Keratinocyte (primary cell): ENCODE data around the gene CYP2R1.

Source experiments
- EZH2 ChIP-seq: IDR thresholded peaks from one replicate; pipeline ENCODE4 v1.6.1; 2012; ENCODE audit warnings: inconsistent platforms, mild to moderate bottlenecking, low read length, moderate library complexity
- TF ChIP-seq, protein P1 (sequence below), 3 experiments: IDR thresholded peaks in 1 of 3; conservative IDR thresholded peaks in 1 of 3; optimal IDR thresholded peaks in 1 of 3; 2 replicates in 2 of 3; 3 replicates in 1 of 3; pipeline versions ENCODE3 to v1.5.1; 2011; ENCODE audit warnings: low read length in 3 of 3, mild to moderate bottlenecking in 3 of 3, moderate library complexity in 2 of 3, control low read depth in 1 of 3, inconsistent platforms in 1 of 3; ENCODE audit not compliant: insufficient read depth in 2 of 3; ENCODE audit errors: extremely low read depth in 1 of 3

DNA sequence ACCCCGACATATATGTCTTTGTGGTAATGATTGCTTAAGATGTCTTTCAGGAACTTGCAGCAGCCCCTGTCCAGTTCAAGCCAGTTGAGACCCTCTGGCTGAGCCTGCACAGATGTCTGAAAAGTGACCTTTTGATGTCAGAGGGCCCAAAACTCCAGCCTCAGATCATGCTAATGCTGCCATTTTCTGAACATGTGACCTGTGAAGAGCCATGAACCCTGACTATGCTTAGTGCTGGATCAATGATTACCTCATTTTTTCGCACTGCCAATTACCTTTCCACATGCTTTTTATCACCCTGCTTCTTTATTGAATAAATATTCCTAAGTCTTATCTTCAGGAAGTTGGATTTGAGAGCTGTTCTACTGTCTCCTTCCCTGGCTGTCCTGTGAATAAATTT, 6.9 kb upstream of the CYP2R1 start:
- no peak for TF ChIP-seq EZH2
- TF ChIP-seq, protein P1, sequence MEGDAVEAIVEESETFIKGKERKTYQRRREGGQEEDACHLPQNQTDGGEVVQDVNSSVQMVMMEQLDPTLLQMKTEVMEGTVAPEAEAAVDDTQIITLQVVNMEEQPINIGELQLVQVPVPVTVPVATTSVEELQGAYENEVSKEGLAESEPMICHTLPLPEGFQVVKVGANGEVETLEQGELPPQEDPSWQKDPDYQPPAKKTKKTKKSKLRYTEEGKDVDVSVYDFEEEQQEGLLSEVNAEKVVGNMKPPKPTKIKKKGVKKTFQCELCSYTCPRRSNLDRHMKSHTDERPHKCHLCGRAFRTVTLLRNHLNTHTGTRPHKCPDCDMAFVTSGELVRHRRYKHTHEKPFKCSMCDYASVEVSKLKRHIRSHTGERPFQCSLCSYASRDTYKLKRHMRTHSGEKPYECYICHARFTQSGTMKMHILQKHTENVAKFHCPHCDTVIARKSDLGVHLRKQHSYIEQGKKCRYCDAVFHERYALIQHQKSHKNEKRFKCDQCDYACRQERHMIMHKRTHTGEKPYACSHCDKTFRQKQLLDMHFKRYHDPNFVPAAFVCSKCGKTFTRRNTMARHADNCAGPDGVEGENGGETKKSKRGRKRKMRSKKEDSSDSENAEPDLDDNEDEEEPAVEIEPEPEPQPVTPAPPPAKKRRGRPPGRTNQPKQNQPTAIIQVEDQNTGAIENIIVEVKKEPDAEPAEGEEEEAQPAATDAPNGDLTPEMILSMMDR (optimal IDR thresholded peaks at IDR 0.05 in 1 of 3, IDR thresholded peaks at IDR 0.05 in 1 of 3, conservative IDR thresholded peaks at IDR 0.05 in 1 of 3; ENCODE audit: extremely low read depth in 1 of 3, insufficient read depth in 2 of 3, low read length in 3 of 3), result no peak
